HEK293 (cell line): ENCODE data around the gene PMF1.
A peak's percentile ranks its signal among the peaks of the same experiment; 100 is the strongest.

Experiments used
- CTCF ChIA-PET: fragments of 350-600 bp; formaldehyde crosslinking; extraction: SDS; loops from one replicate; lab custom pipeline; 2021; ENCODE audit warnings: antibody characterized with exemption; lab: Yijun Ruan, JAX
- POLR2A ChIA-PET: fragments of 300-600 bp; formaldehyde crosslinking; extraction: SDS; loops from one replicate; lab custom pipeline; 2020; ENCODE audit warnings: antibody characterized with exemption, inconsistent platforms; lab: Yijun Ruan, JAX
- H3K27ac ChIP-seq: fragments of 200-500 bp; sonication (Bioruptor generic); 2 replicates; pipeline ENCODE4 v1.5.1; 2014; ENCODE audit warnings: low read depth, low read length, control low read depth, inconsistent platforms; ENCODE audit errors: extremely low read depth
- H3K36me3 ChIP-seq, 2 experiments: fragments of 200-500 bp in 1 of 2; sonication (Bioruptor generic) in 1 of 2; 1 replicate in 1 of 2; 2 replicates in 1 of 2; pipeline ENCODE4 v1.5.1; 2014 to 2017; ENCODE audit warnings: inconsistent platforms in 2 of 2, low read length in 2 of 2; ENCODE audit not compliant: control insufficient read depth in 2 of 2, insufficient read depth in 1 of 2
- H3K4me1 ChIP-seq: fragments of 200-500 bp; sonication (Bioruptor generic); 2 replicates; pipeline ENCODE4 v1.5.1; 2014; ENCODE audit warnings: mild to moderate bottlenecking, low read length, inconsistent platforms; ENCODE audit not compliant: control insufficient read depth, insufficient read depth
- H3K4me3 ChIP-seq: 2 replicates; pipeline ENCODE4 v1.5.1; 2011; ENCODE audit warnings: low read depth, mild to moderate bottlenecking, control low read depth, low read length, moderate library complexity
- H3K9me3 ChIP-seq: fragments of 200-500 bp; sonication (Bioruptor generic); 2 replicates; pipeline ENCODE4 v1.5.1; 2014; ENCODE audit warnings: low read depth, low read length, inconsistent platforms; ENCODE audit not compliant: control insufficient read depth, insufficient read depth
- BCL11B ChIP-seq: fragments of 450-650 bp; formaldehyde crosslinking; IDR thresholded peaks from 2 replicates; pipeline ENCODE4 v1.5.1; 2016; ENCODE audit warnings: low read depth, missing biosample characterization, missing genetic modification characterization
- BCL6B ChIP-seq: fragments of 450-650 bp; formaldehyde crosslinking; IDR thresholded peaks from 2 replicates; pipeline ENCODE4 v1.5.1; 2017; ENCODE audit warnings: missing biosample characterization, missing genetic modification characterization
- GLIS2 ChIP-seq: fragments of 450-650 bp; formaldehyde crosslinking; IDR thresholded peaks from 2 replicates; pipeline ENCODE4 v1.5.1; 2016; ENCODE audit warnings: missing biosample characterization, missing genetic modification characterization
- KLF17 ChIP-seq: fragments of 450-650 bp; formaldehyde crosslinking; IDR thresholded peaks from 2 replicates; pipeline ENCODE4 v1.5.1; 2016; ENCODE audit warnings: missing biosample characterization, missing genetic modification characterization
- OSR2 ChIP-seq: fragments of 450-650 bp; formaldehyde crosslinking; IDR thresholded peaks from 2 replicates; pipeline ENCODE4 v1.5.1; 2016; ENCODE audit warnings: missing biosample characterization, missing genetic modification characterization
- OVOL3 ChIP-seq: fragments of 450-650 bp; formaldehyde crosslinking; IDR thresholded peaks from 2 replicates; pipeline ENCODE4 v1.5.1; 2016; ENCODE audit warnings: missing biosample characterization, missing genetic modification characterization
- TSHZ1 ChIP-seq: fragments of 450-650 bp; formaldehyde crosslinking; IDR thresholded peaks from 2 replicates; pipeline ENCODE4 v1.5.1; 2016; ENCODE audit warnings: missing biosample characterization, missing genetic modification characterization, borderline replicate concordance
- ZNF211 ChIP-seq: fragments of 450-650 bp; formaldehyde crosslinking; IDR thresholded peaks from 2 replicates; pipeline ENCODE4 v1.5.1; 2016; ENCODE audit warnings: low read depth, missing biosample characterization, missing genetic modification characterization
- ZNF311 ChIP-seq: fragments of 450-650 bp; formaldehyde crosslinking; IDR thresholded peaks from 2 replicates; pipeline ENCODE4 v1.5.1; 2017; ENCODE audit warnings: missing biosample characterization, missing genetic modification characterization, borderline replicate concordance
- ZNF398 ChIP-seq: fragments of 450-650 bp; formaldehyde crosslinking; IDR thresholded peaks from 2 replicates; pipeline ENCODE4 v1.5.1; 2017; ENCODE audit warnings: missing biosample characterization, missing genetic modification characterization
- ZNF548 ChIP-seq: fragments of 450-650 bp; formaldehyde crosslinking; IDR thresholded peaks from 2 replicates; pipeline ENCODE4 v1.5.1; 2016; ENCODE audit warnings: missing biosample characterization, missing genetic modification characterization
- ZNF707 ChIP-seq: fragments of 450-650 bp; formaldehyde crosslinking; IDR thresholded peaks from 2 replicates; pipeline ENCODE4 v1.5.1; 2016; ENCODE audit warnings: missing biosample characterization, missing genetic modification characterization
- ZNF76 ChIP-seq: fragments of 450-650 bp; formaldehyde crosslinking; IDR thresholded peaks from 2 replicates; pipeline ENCODE4; 2016; ENCODE audit warnings: low read depth, missing biosample characterization, missing genetic modification characterization, borderline replicate concordance
- ZNF785 ChIP-seq: fragments of 450-650 bp; formaldehyde crosslinking; IDR thresholded peaks from 2 replicates; pipeline ENCODE4 v1.5.1; 2016; ENCODE audit warnings: missing biosample characterization, missing genetic modification characterization
- TF ChIP-seq, protein P1 (sequence below): fragments of 450-650 bp; formaldehyde crosslinking; IDR thresholded peaks from 2 replicates; pipeline ENCODE4; 2016; ENCODE audit warnings: missing biosample characterization, missing genetic modification characterization
- TF ChIP-seq, protein P2 (sequence below): fragments of 450-650 bp; IDR thresholded peaks from 2 replicates; pipeline ENCODE4 v1.5.1; 2018; ENCODE audit warnings: missing biosample characterization, mild to moderate bottlenecking, missing genetic modification characterization

The PMF1 gene

DNA sequence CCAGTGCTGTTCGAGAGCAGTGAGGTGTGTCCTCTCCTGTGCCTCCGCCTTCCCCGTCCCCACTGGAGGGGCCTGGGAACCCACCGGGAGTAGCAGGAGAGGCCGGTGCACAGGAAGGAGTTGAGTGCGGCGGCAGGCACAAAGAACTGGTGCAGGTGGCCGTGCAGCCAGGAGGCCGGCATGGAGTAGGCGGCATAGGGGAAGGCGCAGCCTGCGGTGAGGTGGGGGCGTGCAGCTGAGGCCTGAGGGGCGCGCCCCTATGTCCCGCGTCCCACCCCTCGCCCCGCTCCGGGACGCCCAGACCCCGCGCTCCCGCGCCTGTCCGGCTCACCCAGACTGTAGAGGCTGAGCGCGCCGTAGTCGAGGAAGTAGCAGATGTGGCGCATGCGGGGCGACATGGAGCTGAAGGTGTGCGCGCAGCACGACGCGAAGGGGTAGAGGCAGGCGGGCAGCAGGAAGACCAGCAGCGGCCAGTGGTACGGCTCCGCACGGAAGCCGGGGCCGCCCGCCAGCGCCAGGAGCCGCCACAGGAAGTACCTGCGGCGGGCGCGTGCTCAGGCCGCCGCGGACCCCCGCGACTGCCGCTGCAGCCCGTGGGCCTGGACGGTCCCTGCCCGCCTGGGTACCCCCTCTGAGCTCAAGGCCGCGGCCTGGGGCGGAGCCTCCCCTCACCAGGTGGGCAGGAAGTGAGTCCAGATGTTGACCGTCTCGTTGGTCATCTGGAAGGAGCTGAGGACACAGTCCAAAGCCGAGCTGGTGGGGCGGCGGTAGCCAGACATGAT is 32.8 kb downstream of the PMF1 start:
- no peaks in the 10 kb centered on the region for H3K4me1 ChIP-seq
- H3K27ac ChIP-seq, result no peak overlapping the region
- POLR2A ChIA-PET, result interaction anchor here (0.8 to 1.1 kb wide), 2 partner anchors 28 to 37 kb away, joined by 3 read pairs; partner anchors contain the start of gene SMG5
- H3K9me3 ChIP-seq, result no peaks in the 10 kb centered on the region
- CTCF ChIA-PET, result interaction anchor here (0.7 to 1.6 kb wide), 4 partner anchors 18 to 105 kb away, joined by 3 to 6 read pairs (median 4); no protein-coding TSS in a partner anchor
- peaks cover 0 to 30% of the 10 kb centered on the region in 2 experiments; a peak in 1 of 3 replicates for H3K36me3 ChIP-seq
- TF ChIP-seq ZNF785 (tag by site-specific recombination) (no peak), BCL6B (tag by site-specific recombination) (no peak), ZNF76 (tag by site-specific recombination) (no peak), ZNF211 (no peak), BCL11B (tag by site-specific recombination) (no peak), KLF17 (tag by site-specific recombination) (no peak)
- TF ChIP-seq, protein P1, sequence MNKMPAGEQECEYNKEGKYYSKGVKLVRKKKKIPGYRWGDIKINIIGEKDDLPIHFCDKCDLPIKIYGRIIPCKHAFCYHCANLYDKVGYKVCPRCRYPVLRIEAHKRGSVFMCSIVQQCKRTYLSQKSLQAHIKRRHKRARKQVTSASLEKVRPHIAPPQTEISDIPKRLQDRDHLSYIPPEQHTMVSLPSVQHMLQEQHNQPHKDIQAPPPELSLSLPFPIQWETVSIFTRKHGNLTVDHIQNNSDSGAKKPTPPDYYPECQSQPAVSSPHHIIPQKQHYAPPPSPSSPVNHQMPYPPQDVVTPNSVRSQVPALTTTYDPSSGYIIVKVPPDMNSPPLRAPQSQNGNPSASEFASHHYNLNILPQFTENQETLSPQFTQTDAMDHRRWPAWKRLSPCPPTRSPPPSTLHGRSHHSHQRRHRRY (tag by site-specific recombination), result no peak
- H3K4me3 ChIP-seq, result no peak overlapping the region

GRCh38 chr1:156246241-156246780 is 33.5 kb downstream of the PMF1 start:
- no peak overlapping the region for H3K27ac ChIP-seq
- ChIA-PET CTCF (interaction anchor here (0.7 to 1.6 kb wide), 3 partner anchors 17 to 105 kb away, joined by 3 to 4 read pairs (median 4); no protein-coding TSS in a partner anchor), POLR2A (interaction anchor here (1.1 kb wide), 1 partner anchor 29 kb away, joined by 3 read pairs; no protein-coding TSS in a partner anchor)
- H3K4me1 ChIP-seq, result no peaks in the 10 kb centered on the region
- no peak overlapping the region for H3K4me3 ChIP-seq
- no peaks in the 10 kb centered on the region for H3K9me3 ChIP-seq
- H3K36me3 ChIP-seq, result peaks cover 0 to 33% of the 10 kb centered on the region in 2 experiments; a peak in 1 of 3 replicates
- TF ChIP-seq OVOL3 (tag by site-specific recombination), result no peak
- no peak for TF ChIP-seq OSR2
- TF ChIP-seq, protein P2, sequence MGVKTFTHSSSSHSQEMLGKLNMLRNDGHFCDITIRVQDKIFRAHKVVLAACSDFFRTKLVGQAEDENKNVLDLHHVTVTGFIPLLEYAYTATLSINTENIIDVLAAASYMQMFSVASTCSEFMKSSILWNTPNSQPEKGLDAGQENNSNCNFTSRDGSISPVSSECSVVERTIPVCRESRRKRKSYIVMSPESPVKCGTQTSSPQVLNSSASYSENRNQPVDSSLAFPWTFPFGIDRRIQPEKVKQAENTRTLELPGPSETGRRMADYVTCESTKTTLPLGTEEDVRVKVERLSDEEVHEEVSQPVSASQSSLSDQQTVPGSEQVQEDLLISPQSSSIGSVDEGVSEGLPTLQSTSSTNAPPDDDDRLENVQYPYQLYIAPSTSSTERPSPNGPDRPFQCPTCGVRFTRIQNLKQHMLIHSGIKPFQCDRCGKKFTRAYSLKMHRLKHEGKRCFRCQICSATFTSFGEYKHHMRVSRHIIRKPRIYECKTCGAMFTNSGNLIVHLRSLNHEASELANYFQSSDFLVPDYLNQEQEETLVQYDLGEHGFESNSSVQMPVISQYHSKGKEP (tag by site-specific recombination), result no peak
- TF ChIP-seq ZNF311 (tag by site-specific recombination), result no peak
- no peak for TF ChIP-seq ZNF398 (tag by site-specific recombination)
- no peak for TF ChIP-seq TSHZ1 (tag by site-specific recombination)
- no peak for TF ChIP-seq ZNF707 (tag by site-specific recombination)
- TF ChIP-seq ZNF548 (tag by site-specific recombination), result no peak
- 0 out of 2 replicates have a peak, but pooled peaks have one; percentile 20 for TF ChIP-seq KLF17 (tag by site-specific recombination)
- 0 out of 2 replicates have a peak, but pooled peaks have one; percentile 50 for TF ChIP-seq GLIS2 (tag by site-specific recombination)
